Tibial artery (tissue), 4 donors: ENCODE measurements around the gene CDK5RAP3.

Experiments used
- DNase-seq, 2 donors: peaks; one replicate each; pipeline ENCODE4 v3.0.0-alpha.2; 2019
- H3K27ac ChIP-seq, 2 donors: fragments of 200-600 bp; sonication (generic) in 1 of 2; 1 replicate in 1 of 2; 2 replicates in 1 of 2; pipeline ENCODE4 v1.5.1; 2018 to 2019; ENCODE audit warnings: mild to moderate bottlenecking in 1 of 2
- H3K27me3 ChIP-seq, 2 donors: fragments of 200-600 bp; sonication (generic) in 1 of 2; one replicate each; pipeline versions ENCODE4 v1.5.1 to v1.6.0; 2016 to 2019
- H3K36me3 ChIP-seq, 3 donors: fragments of 200-600 bp; sonication (generic) in 2 of 3; one replicate each; pipeline ENCODE4 v1.5.1; 2016 to 2019; ENCODE audit warnings: mild to moderate bottlenecking in 2 of 3
- H3K4me1 ChIP-seq, 4 donors: fragments of 200-600 bp; sonication (generic) in 2 of 4; 1 replicate in 3 of 4; 2 replicates in 1 of 4; pipeline ENCODE4 v1.5.1; 2016 to 2019
- H3K4me3 ChIP-seq, 2 donors: fragments of 200-600 bp; sonication (generic) in 1 of 2; 1 replicate in 1 of 2; 2 replicates in 1 of 2; pipeline ENCODE4 v1.5.1; 2018 to 2019; ENCODE audit warnings: mild to moderate bottlenecking in 2 of 2
- H3K9me3 ChIP-seq, 3 donors: fragments of 200-600 bp; sonication (generic) in 1 of 3; one replicate each; pipeline ENCODE4 v1.5.1; 2016 to 2019
- CTCF ChIP-seq, 2 experiments: fragments of 200-600 bp in 1 of 2; fragments of 450-650 bp in 1 of 2; IDR thresholded peaks; one replicate each; pipeline ENCODE4 v1.5.1; 2017 to 2019; ENCODE audit warnings: antibody characterized with exemption in 2 of 2, mild to moderate bottlenecking in 1 of 2, moderate library complexity in 1 of 2
- intact Hi-C: fragments of 100-400 bp; cut with DNase I; formaldehyde crosslinking; loops from one replicate; pipeline ENCODE4 v1.15.0; 2023; ENCODE audit warnings: low total_unique reads

CDK5RAP3 gene

DNA sequence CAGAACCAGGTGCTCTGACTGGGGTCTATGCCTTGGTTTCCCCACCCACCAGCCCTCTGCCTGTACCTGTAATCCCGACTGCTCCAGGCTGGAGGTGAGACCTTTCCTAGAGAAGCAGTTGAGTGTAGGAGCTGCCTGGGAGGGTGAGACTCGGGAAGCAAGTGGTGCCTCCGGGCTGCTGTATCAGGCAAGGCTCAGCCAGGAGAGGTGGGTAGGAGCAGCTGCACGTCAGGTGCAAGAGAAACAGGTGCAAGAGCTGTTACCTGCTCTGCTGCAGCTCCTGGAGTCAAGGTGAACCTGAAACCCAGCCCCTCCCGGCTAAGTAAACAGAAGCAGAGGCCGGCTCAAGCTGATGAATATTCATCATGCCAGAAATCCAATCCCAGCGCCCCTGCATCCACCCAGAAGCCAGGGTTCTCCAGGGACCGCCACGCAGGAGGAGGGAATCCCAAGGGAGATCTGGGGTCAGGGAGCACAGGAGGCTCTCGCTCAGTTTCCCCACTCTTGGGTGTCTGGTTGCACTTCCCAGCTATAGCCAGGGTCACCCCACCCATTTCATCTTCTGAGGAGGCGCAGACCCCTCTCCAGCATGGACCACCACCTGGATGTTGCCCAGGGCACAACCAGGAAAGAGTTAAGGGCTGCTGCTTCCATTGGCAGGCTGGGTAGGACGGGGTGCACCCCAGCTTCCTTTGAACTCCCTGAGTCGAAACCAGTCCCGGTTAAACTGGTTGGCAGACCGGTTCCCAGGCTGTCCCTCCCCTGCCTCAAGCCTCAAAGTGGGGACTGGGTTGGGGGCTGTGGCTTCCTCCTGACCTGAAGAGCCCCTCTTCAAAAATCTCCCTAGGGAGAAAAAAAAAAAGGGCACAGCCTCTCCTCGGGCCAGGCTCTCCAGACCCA, 13.1 kb upstream of the CDK5RAP3 start, which contains the start of gene PRR15L:
PRR15L (minus strand) TSS at position 293 of the 900 bp plus-strand sequence. CDS start 4,649 bp downstream, outside the sequence.
- no peak within 1 kb of the TSS for H3K4me3 ChIP-seq
- peaks cover 0 to 4% (median 0%) of the 10 kb centered on the region in 3 donors for H3K36me3 ChIP-seq
- no peak for TF ChIP-seq CTCF (IDR thresholded peaks at IDR 0.05)
- H3K27ac ChIP-seq, result no peak within 1 kb of the TSS
- no peak for DNase-seq
- H3K27me3 ChIP-seq, result no peaks in the 10 kb centered on the region
- H3K4me1 ChIP-seq, result peaks cover 0 to 5% (median 0%) of the 10 kb centered on the region in 4 donors
- no peaks in the 10 kb centered on the region for H3K9me3 ChIP-seq
- intact Hi-C loops, result no loop called here

DNA sequence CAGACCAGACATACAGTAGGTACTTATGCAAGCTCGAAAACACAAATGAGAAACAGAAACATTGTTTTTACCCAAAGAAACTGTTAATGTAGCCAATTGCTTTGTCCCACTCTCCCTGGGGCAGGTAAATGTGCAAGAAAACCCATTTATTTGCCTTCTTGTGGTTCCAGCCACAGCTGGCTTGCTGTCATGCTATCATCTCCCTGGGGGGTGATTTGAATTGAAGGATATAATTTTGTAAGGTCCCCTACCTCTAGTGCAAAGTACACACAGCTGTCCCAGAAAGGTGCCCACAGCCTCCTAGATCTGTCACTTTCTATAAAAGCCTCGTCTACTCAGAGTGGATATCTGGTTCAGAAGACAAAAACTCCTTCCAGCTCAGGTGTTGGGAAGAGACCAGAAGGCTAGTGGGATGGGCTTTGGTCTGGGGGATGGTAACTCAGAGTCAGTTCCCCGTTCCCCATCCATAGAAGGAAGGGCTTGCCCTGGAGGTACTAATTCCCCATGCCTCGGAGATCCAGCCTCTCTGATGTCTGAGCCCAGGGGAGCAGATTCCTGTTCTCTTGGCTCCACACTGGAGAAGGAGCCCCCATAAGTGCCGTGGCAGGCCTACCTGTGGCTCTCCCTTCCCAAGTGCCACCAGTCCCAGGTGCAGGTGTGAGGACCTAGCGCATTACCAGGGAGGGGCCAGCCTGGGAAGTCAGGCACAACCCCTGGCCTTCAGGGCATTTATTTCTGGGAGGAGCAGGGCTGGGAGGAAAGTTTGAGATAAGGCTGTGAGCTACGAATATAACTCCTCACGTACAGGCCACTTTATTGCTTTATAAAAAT, 10.9 kb upstream of the CDK5RAP3 start:
- no peak overlapping the region for H3K27ac ChIP-seq

GRCh38 chr17:47961406-47961805, 9.5 kb upstream of the CDK5RAP3 start:
- intact Hi-C loops, result loop anchor here (10.0 kb wide), 1 partner anchor 77 kb away; no protein-coding TSS in a partner anchor
- Histone ChIP-seq H3K36me3 (no peaks in the 10 kb centered on the region), H3K4me1 (no peaks in the 10 kb centered on the region), H3K27ac (no peak overlapping the region), H3K9me3 (no peaks in the 10 kb centered on the region), H3K4me3 (no peak overlapping the region), H3K27me3 (no peaks in the 10 kb centered on the region)
- TF ChIP-seq CTCF (IDR thresholded peaks at IDR 0.05), result no peak
- no peak for DNase-seq

More for the DNA sequence above, 10.9 kb upstream of the CDK5RAP3 start:
- TF ChIP-seq CTCF (IDR thresholded peaks at IDR 0.05), result no peak
- Histone ChIP-seq H3K4me1 (peaks cover 0 to 5% (median 0%) of the 10 kb centered on the region in 4 donors), H3K9me3 (no peaks in the 10 kb centered on the region), H3K36me3 (no peaks in the 10 kb centered on the region), H3K4me3 (no peak overlapping the region), H3K27me3 (no peaks in the 10 kb centered on the region)
- no peak for DNase-seq
- intact Hi-C loops, result loop anchor here (10.0 kb wide), 1 partner anchor 75 kb away; no protein-coding TSS in a partner anchor

- no peak overlapping the region for H3K27ac ChIP-seq
- no peaks in the 10 kb centered on the region for H3K36me3 ChIP-seq
- H3K4me1 ChIP-seq, result peaks cover 0 to 6% (median 0%) of the 10 kb centered on the region in 4 donors
- H3K9me3 ChIP-seq, result no peaks in the 10 kb centered on the region
- no peak for TF ChIP-seq CTCF (IDR thresholded peaks at IDR 0.05)
- H3K27me3 ChIP-seq, result no peaks in the 10 kb centered on the region
- no peak for DNase-seq
- intact Hi-C loops, result loop anchor here (10.0 kb wide), 1 partner anchor 78 kb away; no protein-coding TSS in a partner anchor
- H3K4me3 ChIP-seq, result no peak overlapping the region
Measured at GRCh38 chr17:47962901-47963300, 8.0 kb upstream of the CDK5RAP3 start.

GRCh38 chr17:47964856-47965255, 6.1 kb upstream of the CDK5RAP3 start:
- Histone ChIP-seq H3K9me3 (no peaks in the 10 kb centered on the region), H3K27ac (no peak overlapping the region), H3K4me1 (peaks cover 0 to 6% (median 0%) of the 10 kb centered on the region in 4 donors), H3K27me3 (no peaks in the 10 kb centered on the region), H3K4me3 (no peak overlapping the region), H3K36me3 (no peaks in the 10 kb centered on the region)
- no peak for DNase-seq
- no peak for TF ChIP-seq CTCF (IDR thresholded peaks at IDR 0.05)
- intact Hi-C loops, result loop anchor here (10.0 kb wide), 1 partner anchor 80 kb away; no protein-coding TSS in a partner anchor
